Posterior cingulate gyrus (tissue), 11 donors: ENCODE measurements around the gene ATP8A1.

Experiments
- DNase-seq, 10 donors: peaks; one replicate each; pipeline versions ENCODE4 v3.0.0 to v3.0.0-alpha.2; 2020 to 2021; ENCODE audit warnings: mixed read lengths in 3 of 10
- intact Hi-C: fragments of 100-400 bp; cut with DNase I; formaldehyde crosslinking; loops from one replicate; pipeline ENCODE4 v1.15.1; 2023

Gene ATP8A1

DNA sequence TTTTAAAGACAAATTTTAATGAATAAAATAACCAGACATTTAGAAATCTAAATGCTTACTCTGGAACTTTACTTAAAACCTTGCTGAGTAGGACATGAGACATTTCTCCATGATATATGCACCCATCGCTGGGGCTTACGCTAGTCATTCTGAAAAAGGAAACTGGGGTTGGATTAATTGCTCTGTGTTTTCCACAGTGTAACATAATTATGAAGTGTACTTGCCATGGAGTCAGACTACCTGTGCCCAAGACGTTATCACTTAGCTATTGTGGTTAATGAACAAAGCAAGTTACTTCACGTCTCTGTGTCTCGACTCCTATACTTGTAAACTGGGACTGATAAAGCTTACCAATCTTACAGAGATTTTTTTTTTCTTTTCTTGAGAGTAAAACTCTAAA, 211.9 kb downstream of the ATP8A1 start:
- no peak for DNase-seq
- intact Hi-C loops = no loop called here

GRCh38 chr4:42442601-42443000, 214.3 kb downstream of the ATP8A1 start:
- intact Hi-C loops = no loop called here
- DNase-seq = no peak

DNA sequence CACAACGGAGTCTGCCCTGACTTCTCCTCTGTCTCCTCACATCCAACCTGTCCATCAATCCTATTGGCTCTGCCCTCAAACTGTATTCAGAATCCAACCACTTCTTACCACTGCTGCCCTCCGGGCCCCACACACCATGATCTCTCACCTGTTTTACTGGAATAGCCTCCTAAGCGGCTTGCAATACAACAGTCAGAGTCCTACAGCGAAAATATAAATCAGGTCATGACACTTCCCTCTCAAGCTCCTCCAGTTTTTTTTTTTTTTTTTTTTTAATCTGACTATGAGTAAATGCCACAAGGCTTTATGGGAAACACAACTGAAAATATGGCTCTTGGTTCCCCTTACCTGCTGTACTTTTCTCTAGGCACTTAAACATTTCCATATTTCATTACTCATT, 216.8 kb downstream of the ATP8A1 start:
- no peak for DNase-seq
- intact Hi-C loops = no loop called here

DNA sequence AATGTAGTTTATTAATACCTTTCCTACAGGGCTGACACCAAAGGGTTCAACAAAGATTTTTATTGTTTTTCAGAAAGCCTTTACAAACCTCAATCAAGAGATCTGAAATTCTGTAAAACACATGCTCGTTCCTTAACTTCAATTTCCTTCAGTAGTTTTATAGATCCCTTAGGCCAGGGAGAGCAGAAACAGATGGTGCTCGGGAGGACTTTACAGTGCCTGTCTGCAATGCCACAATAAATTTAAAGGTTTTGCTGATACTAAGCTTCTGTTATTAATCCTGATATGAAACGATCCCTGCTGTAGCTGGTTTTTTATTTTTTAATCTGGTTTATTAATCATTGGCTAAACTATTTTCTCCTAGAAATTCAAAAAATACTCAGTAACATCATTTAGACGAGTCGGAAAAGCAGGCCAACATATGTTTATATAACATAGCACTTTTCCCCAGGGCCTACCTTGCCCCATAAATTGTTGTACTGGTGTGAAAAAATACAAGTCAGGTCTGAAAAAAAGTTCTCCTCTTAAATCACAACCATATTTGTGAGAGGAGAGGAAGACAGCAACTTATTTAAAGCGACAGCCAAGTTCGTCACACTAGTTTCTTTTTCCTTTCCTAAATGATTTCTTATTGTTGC, 219.9 kb downstream of the ATP8A1 start:
- intact Hi-C loops = no loop called here
- no peak for DNase-seq

GRCh38 chr4:42428036-42428435, 228.9 kb downstream of the ATP8A1 start:
- intact Hi-C loops = no loop called here

DNA sequence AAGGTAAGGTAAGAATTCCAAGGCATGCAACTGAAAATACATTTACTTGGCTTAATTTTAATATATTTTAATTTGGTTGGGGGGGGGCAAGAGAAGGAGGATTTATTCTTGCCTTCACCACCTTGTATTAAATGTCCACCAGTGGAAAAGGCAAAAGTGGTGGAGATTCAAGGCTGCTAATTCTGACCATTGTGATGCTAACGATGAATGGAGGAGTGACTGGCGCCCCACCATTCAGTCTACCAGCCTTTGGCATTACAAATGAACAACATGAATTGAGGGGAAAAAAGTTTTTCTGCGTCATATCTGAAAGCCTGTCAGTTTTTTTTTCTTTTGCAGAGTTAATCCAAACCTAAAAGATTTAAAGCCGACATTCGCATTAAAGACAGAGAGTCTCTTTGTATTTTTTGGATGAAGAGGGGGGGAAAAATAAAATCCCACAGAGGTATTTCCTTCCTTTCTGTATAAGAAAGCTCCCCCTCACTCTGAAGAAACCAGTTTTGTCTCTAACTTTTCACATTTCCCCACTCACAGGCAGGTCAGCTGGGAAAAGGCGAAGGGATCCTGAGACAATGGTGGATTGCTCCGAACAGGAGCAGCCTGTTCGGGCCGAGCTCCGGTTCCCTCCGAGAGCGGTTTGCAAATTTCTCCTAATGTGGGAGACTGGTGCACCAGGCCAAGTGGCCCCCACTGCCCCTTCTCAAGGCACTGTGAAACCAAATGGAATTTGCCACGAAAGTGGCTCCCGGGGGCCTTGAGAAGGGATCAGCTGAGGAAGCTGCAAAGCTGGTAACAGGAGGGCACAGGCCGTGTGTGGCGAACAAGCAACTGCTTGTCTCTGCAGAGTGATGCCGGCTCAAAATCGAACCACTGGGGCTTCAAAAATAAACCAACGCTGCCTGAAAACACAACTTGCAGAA, 231.5 kb downstream of the ATP8A1 start:
- peak in 2 of 10 donors; percentile 16 to 75 for DNase-seq
- intact Hi-C loops = no loop called here

More at GRCh38 chr4:42428036-42428435, 228.9 kb downstream of the ATP8A1 start:
- DNase-seq = no peak

DNA sequence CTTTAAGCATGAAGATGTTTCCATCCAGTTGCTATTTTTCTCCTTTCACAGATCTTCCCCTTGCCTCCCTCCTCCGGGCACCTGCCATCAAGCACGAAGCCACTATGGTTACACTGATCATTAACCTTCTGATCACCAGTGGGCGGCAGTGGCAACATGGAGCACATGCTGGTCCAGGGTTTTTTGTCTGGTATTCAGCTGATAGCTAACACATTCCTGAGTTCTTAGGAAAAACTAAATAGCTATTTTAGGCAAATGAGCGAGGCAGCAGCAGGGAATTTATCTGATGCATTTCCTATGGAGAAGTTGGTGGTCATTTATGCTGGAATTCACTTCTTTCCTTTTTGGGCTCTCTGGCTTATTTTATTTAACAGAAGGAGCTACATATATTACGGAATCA, 236.8 kb downstream of the ATP8A1 start:
- no peak for DNase-seq
- intact Hi-C loops = no loop called here

- DNase-seq = no peak
- intact Hi-C loops = no loop called here
These were observed 239.4 kb downstream of the ATP8A1 start for GRCh38 chr4:42417550-42417949.

DNA sequence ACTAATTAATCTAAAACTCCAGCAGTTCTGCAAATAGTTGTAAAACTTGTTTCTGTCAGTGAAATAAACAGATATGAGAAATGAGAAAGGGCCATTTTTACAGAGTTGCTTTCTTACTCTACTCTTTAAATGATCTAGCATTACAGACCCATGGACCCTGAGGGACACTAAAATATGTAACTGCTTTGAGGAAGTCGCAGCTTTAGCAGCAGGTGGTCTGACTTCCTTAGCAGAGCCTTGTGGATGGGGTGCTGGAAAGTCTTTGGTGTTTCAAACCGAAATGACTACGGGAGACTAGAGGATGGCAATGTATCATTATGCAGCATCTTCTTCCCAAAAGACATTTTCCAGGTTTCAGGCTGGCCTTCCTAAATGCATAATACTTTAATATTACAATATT, 240.9 kb downstream of the ATP8A1 start:
- intact Hi-C loops = no loop called here
- no peak for DNase-seq

DNA sequence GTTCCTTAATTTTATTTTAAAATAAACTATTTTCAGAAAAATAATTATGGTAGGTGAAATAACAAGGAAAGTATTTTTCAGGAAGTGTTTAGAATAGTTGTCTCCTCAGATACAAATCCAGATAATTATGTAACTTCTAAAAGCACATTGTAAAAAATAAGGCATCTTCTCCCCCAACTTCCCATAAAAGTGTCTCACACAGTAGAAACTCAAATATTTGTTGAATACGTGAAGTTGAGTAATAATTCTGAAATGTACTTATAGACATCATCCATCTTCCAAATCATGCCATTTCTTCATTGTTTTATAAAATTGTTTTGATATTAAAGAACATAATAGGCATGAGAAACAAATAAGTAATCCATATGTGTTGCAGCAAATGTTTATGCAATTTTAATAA, 241.6 kb downstream of the ATP8A1 start:
- no peak for DNase-seq
- intact Hi-C loops = no loop called here

DNA sequence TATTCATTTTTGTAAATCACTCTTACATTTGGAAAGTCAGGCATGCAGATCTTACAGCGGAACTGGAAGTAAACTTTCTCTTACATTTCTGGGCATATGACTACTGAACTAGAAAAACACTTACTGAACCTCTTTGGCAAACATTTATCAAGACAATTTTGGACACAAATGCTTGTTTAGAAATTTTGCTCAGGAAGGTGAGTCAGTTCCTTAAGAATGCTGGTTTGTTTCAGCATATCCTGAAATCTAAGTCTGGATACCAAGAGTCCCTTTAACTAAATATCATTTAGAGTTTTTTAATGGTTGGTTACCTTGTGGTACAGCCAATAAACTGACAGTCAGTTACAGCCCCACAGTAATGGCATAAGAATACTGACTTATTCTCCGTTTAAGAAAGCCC, 244.7 kb downstream of the ATP8A1 start:
- DNase-seq = no peak
- intact Hi-C loops = no loop called here

GRCh38 chr4:42411803-42412202, 245.1 kb downstream of the ATP8A1 start:
- DNase-seq = no peak
- intact Hi-C loops = no loop called here

GRCh38 chr4:42410446-42410845, 246.5 kb downstream of the ATP8A1 start:
- no peak for DNase-seq
- intact Hi-C loops = no loop called here

DNA sequence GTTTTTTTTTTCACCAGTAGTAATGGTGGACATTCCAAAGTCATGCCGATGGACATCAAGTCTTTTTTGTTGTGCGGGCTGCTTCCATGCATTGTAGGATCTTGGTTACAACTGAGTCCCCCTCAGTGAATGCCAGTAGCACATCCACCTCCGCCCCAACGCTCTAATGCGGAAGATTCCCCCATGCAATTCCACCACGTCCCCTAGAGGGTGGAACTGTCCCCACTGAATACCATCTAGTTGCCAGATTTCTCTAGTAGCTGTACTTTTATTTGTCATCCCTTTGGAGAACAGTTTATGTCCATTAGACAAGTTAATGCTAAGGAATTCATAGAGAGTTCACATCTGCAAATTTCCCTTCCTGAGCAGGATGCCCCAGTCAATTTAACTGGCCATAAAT, 252.9 kb downstream of the ATP8A1 start:
- no peak for DNase-seq
- intact Hi-C loops = no loop called here

DNA sequence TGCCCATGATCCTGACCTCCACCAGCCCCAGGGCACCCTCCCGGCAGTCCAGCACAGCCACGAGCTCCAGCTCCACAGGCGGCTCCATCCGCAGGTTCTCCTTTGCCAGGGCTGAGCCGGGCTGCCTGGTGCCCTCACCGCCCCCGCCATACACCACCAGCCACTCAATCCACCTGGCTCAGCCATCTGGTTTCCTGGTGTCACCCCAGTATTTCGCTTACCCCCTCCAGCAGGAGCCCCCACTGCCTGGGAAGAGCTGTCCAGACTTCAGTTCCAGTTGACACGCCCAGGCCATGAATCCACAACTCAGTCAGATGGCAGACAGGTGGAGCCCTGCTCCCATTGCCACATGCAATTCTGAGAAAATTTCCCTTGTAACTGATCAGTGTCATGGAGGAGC, 255.7 kb downstream of the ATP8A1 start:
- intact Hi-C loops = no loop called here
- peak in 1 of 10 donors; percentile 86 for DNase-seq

DNA sequence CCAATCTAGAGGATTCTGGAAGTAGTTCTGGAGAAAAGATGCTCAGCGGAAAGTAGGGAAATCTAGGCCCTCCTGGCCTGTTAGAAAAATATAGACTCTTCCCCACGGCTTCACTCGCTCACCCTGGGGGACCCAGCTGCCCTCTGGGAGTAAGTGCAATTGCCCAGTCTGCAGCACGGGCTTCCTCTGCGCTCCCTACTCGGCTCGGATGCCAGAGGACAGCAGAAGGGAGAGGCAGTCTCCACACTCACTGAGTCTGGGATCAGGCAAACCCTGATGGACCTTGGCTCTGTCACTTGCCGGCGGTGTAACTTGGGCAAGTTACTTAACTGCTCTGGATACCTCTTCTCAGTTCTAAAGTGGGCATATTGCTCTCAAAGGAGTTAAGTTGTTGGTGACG, 257.5 kb downstream of the ATP8A1 start:
- intact Hi-C loops = no loop called here

GRCh38 chr4:42398871-42399331, 258.0 kb downstream of the ATP8A1 start:
- intact Hi-C loops = no loop called here
- DNase-seq = no peak

More for the DNA sequence above, 257.5 kb downstream of the ATP8A1 start:
- DNase-seq = peak in 1 of 10 donors; percentile 51

DNA sequence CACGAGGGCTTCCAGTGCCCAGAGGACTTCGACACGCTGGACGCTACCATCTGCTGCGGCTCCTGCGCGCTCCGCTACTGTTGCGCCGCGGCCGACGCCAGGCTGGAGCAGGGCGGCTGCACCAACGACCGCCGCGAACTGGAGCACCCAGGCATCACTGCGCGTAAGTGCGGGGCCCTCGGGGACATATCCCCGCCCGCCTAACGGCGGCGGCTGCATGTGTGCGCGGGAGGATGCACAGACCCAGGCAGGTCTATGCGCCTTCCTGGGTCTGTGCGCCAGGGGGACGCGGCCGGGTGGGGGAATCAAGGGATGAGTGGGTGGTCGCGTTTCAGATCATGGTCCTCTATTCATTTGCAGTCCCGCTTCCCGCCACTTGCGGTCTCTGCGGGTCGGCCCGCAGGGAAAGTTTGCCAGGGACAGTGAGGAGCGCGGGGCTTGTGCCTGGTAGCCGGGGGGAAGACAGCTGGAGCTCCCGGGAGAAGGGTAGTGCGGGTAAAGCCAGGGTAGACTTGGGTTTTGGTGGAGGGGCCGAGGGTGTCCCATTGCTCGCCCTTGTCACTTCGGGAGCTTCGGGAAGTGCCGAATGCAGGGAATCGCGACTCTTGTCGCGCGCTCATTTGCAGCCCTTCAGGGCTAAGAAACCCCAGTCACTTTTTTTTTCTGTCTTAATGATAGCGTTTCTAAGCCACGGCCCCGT, 258.6 kb downstream of the ATP8A1 start:
- intact Hi-C loops = no loop called here
- DNase-seq = peak in 5 of 10 donors; percentile 7 to 77 (median 68)

DNA sequence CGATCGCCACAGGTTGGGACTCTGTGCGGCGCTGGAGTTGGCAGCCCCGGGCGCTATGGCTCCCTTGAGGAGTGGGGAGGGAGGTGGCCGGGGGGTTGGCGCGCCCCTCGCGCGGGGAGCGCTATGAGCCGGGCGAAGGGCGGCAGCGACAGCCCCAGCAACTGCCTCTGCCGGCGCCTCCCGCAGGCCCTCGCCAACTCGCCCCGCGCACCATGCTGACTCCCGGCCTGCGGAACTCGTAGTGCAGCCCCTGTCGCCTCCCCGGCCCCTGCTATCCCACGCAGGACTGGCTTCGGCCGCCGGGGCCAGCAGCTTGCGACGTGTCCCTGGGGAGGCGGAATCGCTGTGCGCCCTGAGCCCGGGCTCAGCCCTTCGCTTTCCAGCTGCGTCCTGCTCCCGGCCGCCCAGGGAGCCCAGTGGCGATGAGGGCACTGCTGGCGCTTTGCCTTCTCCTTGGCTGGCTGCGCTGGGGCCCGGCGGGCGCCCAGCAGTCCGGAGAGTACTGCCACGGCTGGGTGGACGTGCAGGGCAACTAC, 259.2 kb downstream of the ATP8A1 start:
- DNase-seq = peak in 5 of 10 donors; percentile 7 to 83 (median 68)
- intact Hi-C loops = no loop called here

GRCh38 chr4:42396752-42397634, 259.9 kb downstream of the ATP8A1 start, which contains the start of gene SHISA3:
SHISA3 (plus strand) TSS chr4:42397488; CDS start chr4:42398057, 569 bp downstream.
- DNase-seq = peak in 3 of 10 donors; percentile 68 to 72 (median 69)
- intact Hi-C loops = no loop called here
